H9 (cell line): ENCODE data around the gene MYH16. TPM values are rescaled to one million over a fixed set of nuclear protein-coding genes. Genes with fewer than 3 reads are reported as not detected.

Experiments used
- DNase-seq: peaks from one replicate; pipeline ENCODE4 v3.0.0-alpha.2; 2017
- H2AFZ ChIP-seq: one replicate; pipeline ENCODE4 v1.6.1; 2013; ENCODE audit warnings: mild to moderate bottlenecking, low read length, control low read depth, moderate library complexity
- H2AK5ac ChIP-seq: 2 replicates; pipeline ENCODE4 v1.6.1; 2013; ENCODE audit warnings: low read length, control low read depth, mixed read lengths; ENCODE audit not compliant: insufficient read length
- H2BK120ac ChIP-seq: one replicate; pipeline ENCODE4 v1.6.1; 2013; ENCODE audit warnings: low read depth, mild to moderate bottlenecking, low read length, control low read depth, inconsistent platforms; ENCODE audit not compliant: poor library complexity, severe bottlenecking
- H2BK12ac ChIP-seq: 2 replicates; pipeline ENCODE4 v1.6.1; 2013; ENCODE audit warnings: low read length, control low read depth, mixed read lengths, low read depth; ENCODE audit not compliant: insufficient read length
- H2BK15ac ChIP-seq: 2 replicates; pipeline ENCODE4 v1.6.1; 2013; ENCODE audit warnings: low read depth, low read length, control low read depth
- H2BK20ac ChIP-seq: one replicate; pipeline ENCODE4 v1.6.1; 2013; ENCODE audit warnings: low read depth, mild to moderate bottlenecking, low read length, control low read depth, inconsistent platforms; ENCODE audit not compliant: poor library complexity, severe bottlenecking
- H2BK5ac ChIP-seq: 2 replicates; pipeline ENCODE4 v1.6.1; 2013; ENCODE audit warnings: low read length, control low read depth, mixed read lengths; ENCODE audit not compliant: insufficient read length
- H3K14ac ChIP-seq: 2 replicates; pipeline ENCODE4 v1.6.1; 2013; ENCODE audit warnings: low read length, control low read depth; ENCODE audit not compliant: insufficient read depth
- H3K18ac ChIP-seq: 2 replicates; pipeline ENCODE4 v1.6.1; 2013; ENCODE audit warnings: low read depth, mild to moderate bottlenecking, mixed read lengths, low read length, control low read depth; ENCODE audit not compliant: insufficient read length
- H3K23ac ChIP-seq: 2 replicates; pipeline ENCODE4 v1.6.1; 2013; ENCODE audit warnings: low read length, control low read depth, mixed read lengths, low read depth; ENCODE audit not compliant: insufficient read length
- H3K23me2 ChIP-seq: 2 replicates; pipeline ENCODE4 v1.6.1; 2013; ENCODE audit warnings: low read depth, mild to moderate bottlenecking, mixed read lengths, low read length, control low read depth; ENCODE audit not compliant: insufficient read length, poor library complexity, severe bottlenecking
- H3K27ac ChIP-seq: 2 replicates; pipeline ENCODE4 v1.5.1; 2013; ENCODE audit warnings: low read length, control low read depth, mixed read lengths, low read depth; ENCODE audit not compliant: insufficient read length
- H3K27me3 ChIP-seq: 2 replicates; pipeline ENCODE4 v1.6.1; 2013; ENCODE audit warnings: low read length, control low read depth, inconsistent platforms; ENCODE audit not compliant: insufficient read depth
- H3K4ac ChIP-seq: 2 replicates; pipeline ENCODE4 v1.6.1; 2013; ENCODE audit warnings: low read depth, mild to moderate bottlenecking, control low read depth, inconsistent platforms, low read length, moderate library complexity
- H3K4me1 ChIP-seq: 2 replicates; pipeline ENCODE4 v1.6.1; 2013; ENCODE audit warnings: low read length, control low read depth, inconsistent platforms; ENCODE audit not compliant: insufficient read depth
- H3K4me2 ChIP-seq: 2 replicates; pipeline ENCODE4 v1.6.1; 2013; ENCODE audit warnings: low read length, control low read depth, mixed read lengths; ENCODE audit not compliant: insufficient read length, insufficient read depth
- H3K56ac ChIP-seq: 2 replicates; pipeline ENCODE4 v1.6.1; 2013; ENCODE audit warnings: low read depth, mild to moderate bottlenecking, mixed read lengths, low read length, control low read depth; ENCODE audit not compliant: insufficient read length
- H3K79me1 ChIP-seq: 2 replicates; pipeline ENCODE4 v1.6.1; 2013; ENCODE audit warnings: low read depth, mild to moderate bottlenecking, moderate library complexity, low read length, control low read depth, inconsistent platforms; ENCODE audit not compliant: insufficient read depth, poor library complexity, severe bottlenecking
- H3K79me2 ChIP-seq: 2 replicates; pipeline ENCODE4 v1.6.1; 2013; ENCODE audit warnings: low read length, control low read depth, inconsistent platforms; ENCODE audit not compliant: insufficient read depth
- H3K9ac ChIP-seq: 2 replicates; pipeline ENCODE4 v1.6.1; 2013; ENCODE audit warnings: low read length, control low read depth, mixed read lengths; ENCODE audit not compliant: insufficient read length; ENCODE audit errors: extremely low read depth
- H3K9me3 ChIP-seq: one replicate; pipeline ENCODE4 v1.6.1; 2013; ENCODE audit warnings: low read depth, low read length, inconsistent platforms; ENCODE audit not compliant: control insufficient read depth
- H3T11ph ChIP-seq: one replicate; pipeline ENCODE4 v1.6.1; 2013; ENCODE audit warnings: mild to moderate bottlenecking, low read length, control low read depth, inconsistent platforms
- H4K20me1 ChIP-seq: one replicate; pipeline ENCODE4 v1.6.1; 2013; ENCODE audit not compliant: control insufficient read depth, insufficient read length, insufficient read depth
- H4K5ac ChIP-seq: 2 replicates; pipeline ENCODE4 v1.6.1; 2013; ENCODE audit warnings: low read depth, mild to moderate bottlenecking, mixed read lengths, low read length, control low read depth; ENCODE audit not compliant: insufficient read length
- H4K8ac ChIP-seq: replicated peaks from 2 replicates; pipeline ENCODE4 v1.6.1; 2013; ENCODE audit warnings: low read length, control low read depth, mixed read lengths, low read depth; ENCODE audit not compliant: insufficient read length
- H4K91ac ChIP-seq: 2 replicates; pipeline ENCODE4 v1.6.1; 2013; ENCODE audit warnings: low read depth, mild to moderate bottlenecking, moderate library complexity, mixed read lengths, low read length, control low read depth; ENCODE audit not compliant: insufficient read length
- H3K27ac Mint-ChIP-seq, 3 experiments: 2 replicates in 2 of 3; 3 replicates in 1 of 3; pipeline ENCODE4 v1.8.0; 2020 to 2021; ENCODE audit warnings: mixed read lengths in 3 of 3, mild to moderate bottlenecking in 1 of 3, moderate library complexity in 1 of 3
- H3K27me3 Mint-ChIP-seq: 2 replicates; pipeline ENCODE4 v1.8.0; 2021; ENCODE audit warnings: low read depth, mild to moderate bottlenecking, moderate library complexity, mixed read lengths
- H3K36me3 Mint-ChIP-seq, 3 experiments: 2 replicates in 2 of 3; 3 replicates in 1 of 3; pipeline ENCODE4 v1.8.0; 2020 to 2021; ENCODE audit warnings: low read depth in 3 of 3, mixed read lengths in 3 of 3; ENCODE audit not compliant: insufficient read depth in 1 of 3
- H3K4me1 Mint-ChIP-seq, 2 experiments: 2 replicates each; pipeline ENCODE4 v1.8.0; 2020; ENCODE audit warnings: mixed read lengths in 2 of 2
- H3K4me3 Mint-ChIP-seq, 2 experiments: 2 replicates in 1 of 2; 3 replicates in 1 of 2; pipeline ENCODE4 v1.8.0; 2020 to 2021; ENCODE audit warnings: mild to moderate bottlenecking in 2 of 2, mixed read lengths in 2 of 2, moderate library complexity in 1 of 2
- H3K9me3 Mint-ChIP-seq, 2 experiments: 2 replicates in 1 of 2; 3 replicates in 1 of 2; pipeline ENCODE4 v1.8.0; 2020; ENCODE audit warnings: mild to moderate bottlenecking in 2 of 2, mixed read lengths in 2 of 2, moderate library complexity in 1 of 2
- WGBS: extraction: QIAGEN DNeasy Blood & Tissue Kit; methylation state at CpG from one replicate; pipeline ENCODE4 v1.1.7; 2013; ENCODE audit warnings: missing lambda C conversion rate, low lambda C conversion rate, mixed read lengths; ENCODE audit not compliant: insufficient read length; ENCODE audit errors: extremely low coverage; 5-methylcytosine and 5-hydroxymethylcytosine counted together
- total RNA-seq: library from RNA; stranded (reverse); gene quantifications from 2 replicates; pipeline ENCODE4 v1.2.1, GENCODE V29; 2021
- TF ChIP-seq, protein P1 (sequence below): fragments of 200-600 bp; sonication (generic); conservative IDR thresholded peaks from 3 replicates; pipeline ENCODE4 v1.8.0; 2021; ENCODE audit warnings: antibody characterized with exemption, mild to moderate bottlenecking

The MYH16 gene
- total RNA-seq, 1 experiment from 2014 or later = not detected

DNA sequence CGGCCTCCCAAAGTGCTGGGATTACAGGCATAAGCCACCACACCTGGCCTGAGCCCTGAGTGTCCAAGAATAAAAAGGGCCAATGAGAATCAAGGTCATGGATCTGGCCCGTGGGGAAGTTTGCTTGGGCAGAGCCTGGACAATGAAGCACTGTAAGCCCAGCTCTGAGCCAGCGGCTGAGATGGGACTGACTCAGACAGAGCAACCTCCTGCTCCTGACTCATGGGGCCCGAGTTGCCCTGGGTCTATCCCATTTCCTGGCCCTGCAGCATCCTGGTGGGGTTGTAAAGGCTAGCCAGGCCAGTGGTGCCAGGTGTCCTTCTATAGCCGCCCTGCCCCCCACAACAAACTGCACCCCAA, 5.2 kb upstream of the MYH16 start:
- Histone ChIP-seq H2BK120ac (no peak overlapping the region), H2BK12ac (no peak overlapping the region), H3K27me3 (no peaks in the 10 kb centered on the region), H3K9me3 (no peaks in the 10 kb centered on the region), H3K4me2 (no peak overlapping the region), H4K20me1 (no peaks in the 10 kb centered on the region), H4K91ac (no peak overlapping the region), H3T11ph (no peak overlapping the region), H3K4me1 (no peaks in the 10 kb centered on the region), H3K18ac (no peak overlapping the region), H3K79me2 (no peaks in the 10 kb centered on the region), H4K5ac (no peak overlapping the region), H3K14ac (no peak overlapping the region), H3K9ac (no peak overlapping the region), H3K23ac (no peak overlapping the region), H3K56ac (no peak overlapping the region), H2AFZ (no peak overlapping the region), H2BK15ac (no peak overlapping the region), H3K79me1 (no peaks in the 10 kb centered on the region), H2BK20ac (no peak overlapping the region), H2AK5ac (no peak overlapping the region), H4K8ac (no peak overlapping the region), H3K27ac (no peak overlapping the region), H2BK5ac (no peak overlapping the region), H3K4ac (no peak overlapping the region), H3K23me2 (no peaks in the 10 kb centered on the region)
- H3K9me3 Mint-ChIP-seq = no peaks in the 10 kb centered on the region
- TF ChIP-seq, protein P1, sequence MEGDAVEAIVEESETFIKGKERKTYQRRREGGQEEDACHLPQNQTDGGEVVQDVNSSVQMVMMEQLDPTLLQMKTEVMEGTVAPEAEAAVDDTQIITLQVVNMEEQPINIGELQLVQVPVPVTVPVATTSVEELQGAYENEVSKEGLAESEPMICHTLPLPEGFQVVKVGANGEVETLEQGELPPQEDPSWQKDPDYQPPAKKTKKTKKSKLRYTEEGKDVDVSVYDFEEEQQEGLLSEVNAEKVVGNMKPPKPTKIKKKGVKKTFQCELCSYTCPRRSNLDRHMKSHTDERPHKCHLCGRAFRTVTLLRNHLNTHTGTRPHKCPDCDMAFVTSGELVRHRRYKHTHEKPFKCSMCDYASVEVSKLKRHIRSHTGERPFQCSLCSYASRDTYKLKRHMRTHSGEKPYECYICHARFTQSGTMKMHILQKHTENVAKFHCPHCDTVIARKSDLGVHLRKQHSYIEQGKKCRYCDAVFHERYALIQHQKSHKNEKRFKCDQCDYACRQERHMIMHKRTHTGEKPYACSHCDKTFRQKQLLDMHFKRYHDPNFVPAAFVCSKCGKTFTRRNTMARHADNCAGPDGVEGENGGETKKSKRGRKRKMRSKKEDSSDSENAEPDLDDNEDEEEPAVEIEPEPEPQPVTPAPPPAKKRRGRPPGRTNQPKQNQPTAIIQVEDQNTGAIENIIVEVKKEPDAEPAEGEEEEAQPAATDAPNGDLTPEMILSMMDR = no peak
- H3K4me3 Mint-ChIP-seq = no peak overlapping the region
- H3K27ac Mint-ChIP-seq = no peak overlapping the region; a peak in 1 of 7 replicates
- DNase-seq = no peak
- WGBS = no CpG with 5 or more reads among the region's 5 CpGs
- H3K27me3 Mint-ChIP-seq = peaks cover 17% of the 10 kb centered on the region
- H3K36me3 Mint-ChIP-seq = no peaks in the 10 kb centered on the region
- 0 out of 4 replicates have a peak, but pooled peaks cover 0 to 2% of the 10 kb centered on the region in 2 experiments for H3K4me1 Mint-ChIP-seq
